Mesenteric fat pad (tissue), 1 donor: ENCODE data around the gene TSSC4. TPM values are rescaled to one million over a fixed set of nuclear protein-coding genes. Genes with fewer than 3 reads are reported as not detected.
A peak's percentile ranks its signal among the peaks of the same experiment; 100 is the strongest.
"Not testable (repeated sequence)": the region's sequence is repeated elsewhere in the genome, so short reads cannot be mapped to it uniquely, and the experiment has no call there.

Source experiments
- DNase-seq: peaks from one replicate; pipeline ENCODE4 v3.0.0-alpha.2; 2020; ENCODE audit warnings: low spot score
- long read RNA-seq: library from polyadenylated mRNA; unstranded; transcript quantifications from one replicate; pipeline ENCODE4 v2.0.0, GENCODE V29; 2020
- total RNA-seq: library from RNA; stranded (reverse); fragmentation: NEBNext Ultra II Directional; extraction: Animal tissue kit (Norgen Biotek cat#: 25700); gene quantifications from one replicate; pipeline ENCODE4 v1.2.1, GENCODE V29; 2021
- donor health status: DM: yes; HTN: yes; CAD: no.

The TSSC4 gene
- total RNA-seq, result 55.2 TPM
- long read RNA-seq, transcript TSSC4-203 (4 exons, 1,544 nt), result minor isoform, 12 of 261 reads
- long read RNA-seq, transcript TSSC4-210 (2 exons, 912 nt), result minor isoform, 23 of 261 reads
- long read RNA-seq, transcript TSSC4-201 (3 exons, 1,686 nt), result major isoform, 213 of 261 reads
- long read RNA-seq, partial matches to known transcripts, result 8 of 261 reads
- long read RNA-seq, other reads (novel, unspliced or antisense), result 2 of 261 reads

DNA sequence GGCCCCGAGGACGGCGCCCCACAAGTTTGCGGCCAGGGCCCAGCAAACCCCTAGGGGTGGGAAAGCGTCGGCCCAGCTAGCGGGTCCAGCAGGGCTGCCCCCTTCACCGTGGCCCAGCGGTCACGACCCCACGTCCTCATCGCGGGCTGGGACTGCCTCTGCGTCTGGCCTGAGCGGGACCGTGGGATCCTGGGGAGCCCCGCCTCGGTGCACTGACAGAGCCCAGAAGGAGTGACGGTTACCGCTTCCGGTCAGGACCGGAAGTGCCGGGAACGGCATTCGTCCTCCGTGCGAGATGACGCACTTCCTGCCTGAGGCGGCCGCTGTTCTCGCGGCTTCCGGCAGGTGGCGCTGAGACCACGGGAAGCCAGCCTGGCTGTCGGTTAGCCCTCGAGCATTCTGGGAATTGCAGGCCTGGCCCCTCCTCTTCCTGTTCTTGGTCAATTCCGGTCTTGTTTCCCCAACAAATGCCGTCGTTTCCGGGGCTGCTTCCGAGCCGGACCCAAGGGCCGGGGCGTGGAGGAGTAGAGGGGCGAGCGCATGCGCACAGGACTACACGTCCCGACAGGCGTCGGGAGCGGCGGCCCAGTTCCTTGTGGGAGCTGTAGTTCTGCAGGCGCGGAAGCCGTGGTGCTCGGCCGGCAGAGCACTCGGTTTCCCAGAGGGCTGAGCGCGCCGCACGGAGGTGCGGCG is at the start of gene TSSC4:
TSS of gene TSSC4 (plus strand) at position 682 of the 693 bp plus-strand sequence. CDS start 1,884 bp downstream, outside the sequence.
- peak; percentile 100 for DNase-seq

DNA sequence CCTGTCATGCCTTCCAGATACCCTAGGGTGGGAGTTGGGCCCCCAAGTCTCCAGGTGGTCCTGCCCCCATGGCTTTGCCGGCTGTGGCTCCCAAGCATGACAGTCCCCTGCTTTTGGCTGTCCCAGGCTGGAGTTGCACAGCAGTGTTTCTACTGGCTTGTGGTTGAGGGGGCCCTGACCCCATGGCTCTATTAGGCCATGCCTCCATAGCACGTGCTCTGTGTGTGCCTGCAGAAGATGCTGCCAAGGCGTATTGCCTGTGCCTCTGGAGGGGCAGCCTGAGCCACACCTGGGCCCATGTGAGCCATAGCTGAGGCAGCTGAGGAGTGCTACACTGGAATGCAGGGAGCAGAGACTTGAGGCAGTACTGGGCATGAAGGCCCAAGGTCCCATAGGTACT is 48.8 kb upstream of the TSSC4 start:
- peak; percentile 51 for DNase-seq

DNA sequence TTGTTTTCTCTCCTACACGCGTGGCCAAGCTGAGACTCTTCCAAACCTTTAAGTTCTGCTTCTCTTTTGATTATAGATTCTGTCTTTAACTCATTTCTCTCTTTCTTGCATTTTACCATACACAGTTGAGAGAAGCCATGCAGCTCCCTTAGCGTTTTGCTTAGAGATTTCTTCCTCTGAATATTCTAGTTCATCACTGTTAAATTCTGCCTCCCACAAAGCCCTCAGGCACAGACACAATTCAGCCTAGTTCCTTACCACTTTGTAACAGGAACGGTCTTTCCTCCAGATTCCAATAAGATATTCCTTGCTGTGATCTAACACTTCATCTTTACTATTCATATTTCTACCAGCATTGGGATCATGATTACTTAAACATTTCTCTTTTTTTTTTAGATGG is 48.1 kb upstream of the TSSC4 start:
- no peak for DNase-seq

DNA sequence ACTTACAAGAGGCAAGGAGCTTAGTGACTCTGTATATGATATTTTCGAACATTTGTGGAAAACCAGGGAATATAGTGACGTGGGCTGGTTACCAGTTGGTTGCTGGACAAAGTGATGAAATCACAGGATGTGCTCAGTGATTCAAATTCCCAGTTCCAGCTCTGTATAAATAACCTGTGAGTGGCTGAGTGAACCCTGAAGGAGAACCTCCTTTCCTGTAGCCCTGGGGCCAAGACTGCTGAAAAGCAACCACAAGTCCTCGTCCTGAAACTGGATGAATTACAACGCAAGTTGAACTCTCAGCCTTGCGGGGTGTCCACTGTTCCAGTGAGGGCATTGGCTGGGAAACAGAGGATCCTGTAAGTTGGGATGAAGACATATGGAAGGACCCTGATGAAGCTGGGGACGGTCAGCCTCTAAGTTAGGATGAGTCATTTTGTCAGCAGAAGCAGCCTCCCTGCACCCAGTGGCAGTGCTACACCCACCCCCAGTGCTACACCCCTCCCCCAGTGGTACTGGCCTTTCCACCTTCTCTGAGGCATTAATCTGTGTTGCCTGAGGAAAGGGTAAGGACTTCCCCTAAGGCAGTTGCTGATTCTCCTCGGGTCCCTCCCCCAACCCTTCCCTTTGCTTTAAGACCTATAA is 45.4 kb upstream of the TSSC4 start:
- DNase-seq, result peak; percentile 55

DNA sequence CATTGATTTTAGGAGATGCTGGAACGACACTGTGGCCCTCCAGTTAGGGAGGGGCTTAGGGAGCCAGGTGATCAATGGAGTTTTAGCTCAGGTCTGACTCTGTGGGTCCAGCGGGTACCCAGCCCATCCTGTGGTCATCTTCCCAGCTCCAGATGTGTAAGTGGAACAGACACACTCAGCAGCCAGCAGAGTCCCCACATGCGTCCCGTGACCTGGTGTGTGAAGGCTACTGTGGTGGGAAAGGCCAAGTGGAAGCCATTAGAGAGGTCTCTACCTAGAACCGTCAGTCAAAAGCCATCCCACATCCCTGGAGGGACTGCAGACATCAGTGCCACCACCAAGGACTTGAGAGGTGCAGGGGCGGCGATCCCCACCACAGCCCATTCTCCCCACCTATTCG is 43.3 kb upstream of the TSSC4 start:
- peak; percentile 45 for DNase-seq

DNA sequence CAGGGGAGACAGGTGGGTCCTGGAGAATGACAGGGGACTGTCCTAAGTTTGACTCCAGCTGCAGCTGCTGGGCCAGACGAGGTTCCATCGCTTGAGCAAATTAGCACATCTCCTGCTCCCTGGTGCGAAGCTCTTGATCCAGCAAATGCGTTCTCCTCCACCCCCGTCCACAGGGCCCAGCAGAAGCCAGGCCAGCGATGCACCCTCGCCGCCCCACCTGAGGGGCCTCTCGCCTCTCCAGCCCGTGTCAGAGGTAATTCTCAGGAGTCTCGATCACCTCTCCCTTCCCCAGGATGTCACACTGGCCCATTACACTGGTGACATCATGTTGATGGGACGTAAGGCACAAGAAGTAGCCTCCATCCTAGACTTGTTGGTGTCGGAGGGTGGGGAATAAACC is 42.9 kb upstream of the TSSC4 start:
- not testable (repeated sequence) for DNase-seq

DNA sequence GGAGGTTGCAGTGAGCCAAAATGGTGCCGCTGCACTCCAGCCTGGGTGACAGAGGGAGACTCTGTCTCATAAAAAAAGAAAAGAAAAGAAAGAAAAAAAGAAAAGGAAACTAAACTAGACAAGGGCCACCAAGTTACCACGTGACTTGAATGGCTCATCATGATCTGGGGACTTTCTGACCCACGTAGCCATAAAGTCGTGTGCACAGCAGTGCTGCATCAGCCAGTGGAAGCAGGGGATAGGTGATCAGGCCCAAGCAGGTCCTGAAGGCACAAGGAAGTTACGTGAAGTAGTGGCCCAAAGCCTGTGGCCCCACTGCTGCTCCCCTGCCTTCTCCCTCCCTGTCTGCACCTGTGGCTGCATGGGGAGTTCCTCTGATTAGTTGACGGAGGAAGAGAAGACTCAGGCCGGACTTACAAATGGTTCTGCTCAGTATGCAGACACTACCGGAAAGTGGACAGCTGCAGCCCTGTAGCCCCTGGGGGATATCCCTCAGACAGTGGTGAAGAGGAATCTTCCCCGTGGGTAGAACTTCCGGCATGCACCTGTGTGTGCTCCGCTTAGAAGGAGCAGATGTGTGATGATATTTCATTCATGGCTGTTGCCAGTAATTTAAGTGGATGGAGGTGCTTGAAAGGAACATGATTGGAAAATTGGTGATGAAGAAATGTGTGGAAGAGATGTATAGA is 41.7 kb upstream of the TSSC4 start:
- peak; percentile 64 for DNase-seq

DNA sequence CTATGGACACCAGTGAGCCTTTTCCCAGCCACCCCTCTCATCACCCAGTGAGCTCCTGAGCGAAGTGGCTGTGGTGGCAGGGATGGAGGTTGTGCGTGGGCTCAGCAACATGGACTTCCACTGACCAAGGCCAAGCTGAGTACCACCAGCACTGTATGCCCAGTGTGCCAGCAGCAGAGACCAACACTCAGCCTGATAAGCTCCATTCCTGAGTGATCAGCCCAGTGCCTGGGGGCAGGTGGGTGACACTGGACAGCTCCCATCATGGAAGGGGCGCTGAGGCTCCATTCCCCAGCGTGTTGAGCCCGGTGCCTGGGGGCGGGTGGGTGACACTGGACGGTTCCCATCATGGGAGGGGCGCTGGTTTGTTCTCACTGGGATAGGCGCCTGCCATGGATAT is 41.0 kb upstream of the TSSC4 start:
- peak; percentile 68 for DNase-seq

DNA sequence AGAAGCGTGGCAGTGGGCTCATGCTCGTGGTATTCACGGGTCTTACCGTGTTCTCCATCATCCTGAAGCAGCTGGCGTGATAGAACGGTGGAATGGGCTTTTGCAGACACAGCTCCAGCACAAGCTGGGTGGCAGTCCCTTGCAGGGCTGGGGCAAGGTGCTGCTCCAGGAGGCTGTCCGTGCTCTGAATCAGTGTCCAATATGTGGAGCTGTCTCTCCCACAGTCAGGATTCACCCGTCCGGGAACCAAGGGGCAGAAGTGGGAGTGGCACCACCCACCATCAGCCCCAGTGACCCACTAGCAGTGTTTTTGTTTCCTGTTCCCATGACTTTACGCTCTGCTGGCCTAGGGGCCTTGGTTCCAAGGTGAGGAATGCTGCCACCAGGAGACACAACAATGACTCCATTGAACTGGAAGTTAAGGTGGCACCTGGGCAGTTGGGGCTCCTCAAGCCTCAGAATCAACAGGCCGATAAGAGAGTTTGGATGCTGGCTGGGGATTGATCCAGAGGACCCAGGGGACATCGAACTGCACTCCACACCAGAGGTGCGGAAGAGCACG is 40.4 kb upstream of the TSSC4 start:
- DNase-seq, result no peak

DNA sequence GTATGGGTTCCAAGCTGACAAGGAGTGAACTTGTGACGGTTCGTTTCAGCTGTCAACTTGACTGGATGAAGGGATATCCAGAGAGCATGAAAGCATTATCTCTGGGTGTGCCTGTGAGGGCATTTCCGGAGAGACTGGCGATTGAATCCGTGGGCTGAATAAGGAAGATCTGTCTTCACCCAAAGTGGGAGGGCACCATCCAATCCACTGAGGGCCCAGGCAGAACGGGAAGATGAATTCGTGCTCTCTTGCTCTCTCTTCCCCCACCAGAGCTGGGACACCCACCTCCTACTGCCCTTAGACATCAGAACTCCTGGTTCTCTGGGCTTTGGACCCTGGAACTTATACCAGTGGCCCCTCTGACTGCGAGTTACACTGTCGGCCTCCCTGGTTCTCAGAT is 39.0 kb upstream of the TSSC4 start:
- no peak for DNase-seq

DNA sequence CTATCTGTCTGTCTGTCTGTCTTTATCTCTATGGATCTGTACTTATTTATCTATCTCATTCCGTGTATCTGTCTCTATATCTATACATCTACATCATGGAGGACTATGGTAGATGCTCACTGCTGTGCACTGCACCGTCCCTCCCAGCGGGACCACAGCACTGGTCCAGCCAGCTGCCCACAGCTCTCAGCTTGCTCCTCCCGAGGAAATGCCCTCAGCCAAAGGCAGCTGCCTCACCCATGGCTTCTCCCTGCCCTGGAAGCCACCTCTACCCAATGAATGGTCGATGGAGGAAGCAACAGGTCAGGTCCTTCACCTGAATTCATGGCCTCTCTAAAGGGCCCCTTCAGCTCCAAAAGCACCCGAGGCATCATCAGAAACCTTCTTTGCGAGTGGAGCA is 38.1 kb upstream of the TSSC4 start:
- DNase-seq, result no peak

DNA sequence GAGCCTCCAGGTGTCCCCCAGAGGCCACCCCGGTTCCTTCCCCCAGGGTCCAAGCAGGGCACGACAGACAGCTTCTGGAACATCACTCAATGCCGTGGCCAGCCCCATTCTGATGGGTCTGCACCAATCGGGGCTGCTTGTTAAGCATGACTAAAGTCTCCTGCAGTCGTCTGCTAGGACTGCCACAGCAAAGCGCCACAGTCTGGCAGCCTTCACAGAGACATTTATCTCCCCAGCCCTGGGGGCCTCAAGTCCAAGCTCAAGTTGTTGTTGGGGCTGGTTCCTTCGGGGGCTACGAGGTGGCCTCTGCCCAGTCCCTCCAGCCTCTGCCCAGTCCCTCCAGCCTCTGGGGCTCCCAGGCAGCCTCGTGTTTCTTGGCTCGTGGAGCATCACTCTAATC is 37.4 kb upstream of the TSSC4 start:
- no peak for DNase-seq

DNA sequence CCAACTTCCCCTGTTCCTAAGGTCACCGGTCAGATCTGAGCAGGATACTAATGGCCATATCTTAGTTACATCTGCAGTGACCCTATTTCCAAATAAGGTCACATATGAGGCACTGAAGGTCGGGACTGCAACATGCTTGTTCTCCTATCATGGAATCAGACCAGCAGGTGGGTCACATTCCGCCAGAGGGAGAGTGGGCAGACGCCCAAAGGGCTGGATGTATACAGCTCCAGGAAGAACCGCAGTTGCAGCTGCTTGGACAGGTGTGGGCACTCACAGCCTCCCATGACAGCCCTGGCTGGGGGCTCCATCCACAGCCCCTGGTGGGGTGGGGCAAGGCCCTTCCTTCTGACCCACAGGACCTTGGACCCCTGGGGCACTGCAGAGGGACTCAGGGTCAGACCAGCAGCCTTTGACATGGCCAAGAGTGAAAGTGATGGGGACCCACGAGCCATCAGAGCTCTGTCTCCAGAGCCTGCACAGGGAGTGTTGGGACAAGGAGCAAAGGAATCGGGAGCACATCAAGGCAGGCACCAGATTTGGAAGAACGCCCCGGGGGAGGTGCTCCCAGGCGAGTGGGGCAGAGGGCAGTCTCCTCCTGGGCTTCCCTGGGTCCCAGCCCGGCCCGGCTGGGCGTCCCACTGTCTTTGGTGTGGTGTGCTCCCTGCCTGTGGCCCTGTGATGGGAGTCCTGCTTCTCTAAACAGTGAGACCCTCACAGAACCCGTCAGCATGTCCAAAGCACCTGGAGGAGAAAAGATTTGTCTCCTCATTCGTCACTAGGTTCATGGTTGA is 36.8 kb upstream of the TSSC4 start:
- no peak for DNase-seq

DNA sequence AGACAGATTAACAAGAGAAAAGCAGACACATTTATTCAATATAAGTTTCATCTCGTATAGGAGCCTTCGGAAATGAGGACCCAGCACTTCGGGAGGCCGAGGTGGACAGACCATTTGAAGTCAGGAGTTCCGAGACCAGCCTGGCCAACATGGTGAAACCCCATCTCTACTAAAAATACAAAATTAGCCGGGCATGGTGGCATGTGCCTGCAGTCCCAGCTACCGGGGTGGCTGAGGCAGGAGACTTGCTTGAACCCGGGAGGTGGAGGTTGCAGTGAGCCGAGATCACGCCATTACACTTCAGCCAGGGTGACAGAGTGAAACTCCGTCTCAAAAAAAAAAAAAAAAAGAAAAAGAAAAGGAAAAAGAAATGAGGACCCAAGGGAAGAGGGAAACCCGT is 36.2 kb upstream of the TSSC4 start:
- DNase-seq, result not testable (repeated sequence)

DNA sequence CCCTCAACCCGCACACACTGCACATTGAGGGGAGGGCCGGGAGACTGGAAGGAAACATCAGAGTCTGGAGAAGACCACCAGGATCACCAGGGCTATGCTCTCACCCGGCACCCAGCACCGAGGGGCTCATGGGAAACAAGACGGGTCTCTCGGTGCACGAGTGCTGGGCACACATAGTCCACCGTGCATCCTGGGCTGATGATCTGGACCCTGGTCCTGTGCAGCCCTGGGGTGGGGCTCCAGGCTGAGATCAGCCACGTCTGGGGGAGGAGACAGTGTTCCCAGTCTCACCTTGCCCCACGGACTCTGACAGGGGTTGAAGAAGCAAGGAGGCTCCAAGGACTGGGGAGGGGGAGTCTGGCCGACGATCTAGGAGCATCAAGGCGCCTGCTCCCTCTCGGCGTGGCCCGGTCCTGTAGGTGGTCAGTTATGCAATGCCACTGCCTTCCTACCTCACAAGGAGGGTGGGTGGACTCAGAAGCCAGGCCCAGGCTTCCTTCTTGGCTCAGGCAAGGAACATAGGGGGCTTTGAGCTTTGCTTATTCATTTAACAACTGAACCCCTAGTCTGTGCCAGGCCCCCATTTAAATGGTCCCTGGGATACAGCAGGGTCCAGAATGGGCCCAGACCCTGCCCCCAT is 34.9 kb upstream of the TSSC4 start:
- no peak for DNase-seq

DNA sequence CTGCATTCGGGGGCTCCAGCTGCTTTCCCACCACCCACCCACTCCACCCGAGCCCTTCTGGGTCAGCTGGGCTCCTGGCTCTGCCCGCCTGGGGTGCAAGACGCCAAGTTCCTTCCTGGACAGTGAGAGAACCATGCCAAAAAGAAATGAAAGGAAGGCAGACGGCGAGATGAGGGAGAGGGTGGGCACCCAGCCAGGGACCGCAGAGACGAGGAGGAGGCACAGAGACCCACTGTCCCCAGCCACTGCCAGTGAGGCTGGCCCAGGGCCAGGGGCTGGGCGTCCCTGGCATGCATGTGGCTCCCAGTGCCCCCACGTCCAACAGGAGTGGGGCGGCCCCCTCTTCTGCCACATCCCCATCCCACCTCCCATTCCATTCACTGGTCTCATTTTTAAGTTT is 34.3 kb upstream of the TSSC4 start:
- DNase-seq, result no peak

DNA sequence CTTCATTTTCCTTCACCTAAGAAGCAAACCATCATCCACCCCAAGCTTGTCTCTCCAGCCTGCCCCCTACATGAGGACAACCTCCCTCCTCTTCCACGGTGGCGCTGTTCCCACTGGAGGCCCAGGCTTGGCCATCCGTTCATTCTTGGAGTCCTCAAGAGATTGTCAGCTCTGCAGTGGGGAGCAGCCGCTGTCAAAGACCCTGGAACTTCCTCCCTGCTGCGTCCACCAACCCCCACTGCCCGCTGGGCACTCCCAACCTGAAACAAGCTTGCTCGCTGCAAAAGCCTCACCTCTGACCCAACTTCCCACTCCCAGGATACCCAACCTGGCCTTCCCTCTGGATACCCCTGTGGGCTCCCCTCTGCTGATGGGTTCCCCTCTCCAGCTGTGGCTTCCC is 33.8 kb upstream of the TSSC4 start:
- no peak for DNase-seq

DNA sequence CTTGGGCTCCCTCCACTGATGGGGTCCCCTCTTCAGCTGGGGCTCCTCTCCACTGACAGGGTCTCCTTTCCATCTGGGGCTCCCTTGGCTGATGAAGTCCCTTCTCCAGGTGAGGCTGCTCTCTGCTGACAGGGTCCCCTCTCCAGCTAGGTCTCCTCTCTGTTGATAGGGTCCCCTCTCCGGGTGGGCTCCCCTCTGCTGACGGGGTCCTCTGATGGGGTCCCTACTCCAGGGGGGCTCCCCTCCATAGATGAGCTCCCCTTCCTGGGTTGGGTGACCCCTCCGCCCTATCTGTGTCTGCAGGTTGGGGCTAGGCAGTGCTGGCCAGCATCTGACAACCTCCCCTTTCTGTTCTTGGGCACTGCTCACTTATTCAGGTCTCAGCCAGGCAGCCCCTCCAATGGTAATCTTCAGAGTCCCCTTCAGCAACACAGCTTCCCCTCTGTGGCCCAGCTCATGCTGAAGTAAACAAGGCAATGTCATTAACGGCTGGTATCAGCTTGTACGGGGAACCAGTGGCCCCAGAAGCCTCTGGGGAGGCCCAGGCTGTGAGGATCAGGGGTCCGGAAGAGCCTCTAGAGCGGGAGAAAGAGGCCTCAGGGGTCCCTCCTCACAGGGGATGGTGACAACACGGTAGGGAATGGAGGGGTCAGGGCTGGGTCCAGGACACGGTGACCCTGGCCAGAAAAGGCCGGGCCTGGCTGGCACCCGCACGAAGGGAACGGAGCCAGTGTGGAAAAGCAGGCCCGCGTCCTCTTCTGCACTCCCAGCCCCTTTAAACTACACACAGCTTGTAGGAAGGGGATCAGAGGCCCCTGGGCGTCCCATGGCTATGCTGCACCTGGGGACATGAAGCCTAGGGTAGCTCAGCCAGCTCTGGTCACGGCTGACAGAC is 33.0 kb upstream of the TSSC4 start:
- DNase-seq, result no peak

DNA sequence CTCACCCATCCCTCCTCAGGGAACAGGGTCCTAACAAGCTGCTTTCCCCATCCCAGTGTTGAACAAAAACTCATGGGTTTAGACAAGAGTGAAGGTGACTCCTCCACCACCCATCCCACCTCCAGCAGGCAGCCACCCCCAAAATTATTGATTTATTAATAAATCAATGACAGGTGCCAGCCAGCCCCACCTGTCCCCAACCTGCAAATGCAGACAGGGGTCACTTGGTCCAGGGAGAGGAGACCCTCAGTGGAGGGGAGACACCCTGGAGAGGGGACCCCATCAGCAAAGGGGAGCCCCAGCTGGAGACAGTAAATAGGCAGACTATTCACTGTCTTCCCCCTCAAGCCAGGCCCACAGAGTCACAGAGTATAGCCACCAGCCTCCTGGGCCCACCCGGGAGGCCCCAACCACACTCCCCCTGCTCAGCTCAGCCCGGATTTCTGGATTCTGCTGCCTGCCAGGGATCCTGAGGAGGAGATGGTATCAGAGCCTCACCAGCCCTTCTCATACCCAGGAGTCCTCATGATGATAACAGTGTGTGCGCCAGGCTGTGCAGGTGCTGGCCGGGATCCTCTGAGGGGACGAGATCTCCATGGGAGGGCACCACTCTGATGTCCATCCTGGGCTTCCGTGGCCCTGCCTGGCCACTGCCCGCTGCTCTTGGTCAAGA is 32.2 kb upstream of the TSSC4 start:
- DNase-seq, result no peak
